IMR-90 (cell line): Measurements from ENCODE around the gene ARHGEF17. TPM values are rescaled to one million over a fixed set of nuclear protein-coding genes. Genes with fewer than 3 reads are reported as not detected.

Experiments used
- ATAC-seq: fragments of 200-7000 bp; cut with Tn5 transposase; 2 replicates; pipeline ENCODE4 v1.9.1; 2020; ENCODE audit warnings: low read depth, mild to moderate bottlenecking, moderate library complexity
- Bru-seq: library from RNA; stranded (reverse); fragments of 400-500 nt; gene quantifications from one replicate; lab custom pipeline; 2021; lab: Mats Ljungman, UMichigan
- BruChase-seq, 2 experiments: library from RNA; stranded (reverse); fragments of 400-500 nt; gene quantifications; one replicate each; lab custom pipeline; 2021; lab: Mats Ljungman, UMichigan
- BruUV-seq: library from RNA; stranded (reverse); fragments of 400-500 nt; replicated peaks from 2 replicates; lab custom pipeline; 2021; lab: Mats Ljungman, UMichigan
- CTCF ChIA-PET: fragments of 300-600 bp; formaldehyde crosslinking; extraction: SDS; loops from one replicate; lab custom pipeline; 2021; ENCODE audit warnings: antibody characterized with exemption; lab: Yijun Ruan, JAX
- POLR2A ChIA-PET: fragments of 300-600 bp; sonication (Branson Sonifier 250); formaldehyde crosslinking; loops from one replicate; lab custom pipeline; 2022; ENCODE audit warnings: antibody characterized with exemption; ENCODE audit not compliant: unreplicated experiment; lab: Charles Lee
- DNase-seq: peaks from one replicate; pipeline ENCODE4 v3.0.0; 2013
- H2AFZ ChIP-seq: replicated peaks from 2 replicates; pipeline ENCODE3; 2013; ENCODE audit warnings: low read length, mild to moderate bottlenecking; ENCODE audit not compliant: poor library complexity
- H2AK5ac ChIP-seq: 2 replicates; pipeline ENCODE4 v1.6.1; 2013; ENCODE audit warnings: low read depth, low read length, inconsistent platforms
- H2AK9ac ChIP-seq: replicated peaks from 2 replicates; pipeline ENCODE3; 2013; ENCODE audit warnings: mild to moderate bottlenecking, low read depth, low read length, moderate library complexity; ENCODE audit not compliant: poor library complexity
- H2BK120ac ChIP-seq: 2 replicates; pipeline ENCODE4 v1.6.1; 2013; ENCODE audit warnings: low read depth, low read length, inconsistent platforms
- H2BK15ac ChIP-seq: 3 replicates; pipeline ENCODE4 v1.6.1; 2013; ENCODE audit warnings: low read depth, low read length, inconsistent platforms
- H2BK20ac ChIP-seq: 2 replicates; pipeline ENCODE4 v1.6.1; 2013; ENCODE audit warnings: low read depth, mild to moderate bottlenecking, inconsistent platforms, low read length, moderate library complexity
- H2BK5ac ChIP-seq: 2 replicates; pipeline ENCODE4 v1.6.1; 2013; ENCODE audit warnings: mild to moderate bottlenecking, low read depth, low read length, inconsistent platforms; ENCODE audit not compliant: poor library complexity, severe bottlenecking
- H3K14ac ChIP-seq: replicated peaks from 2 replicates; pipeline ENCODE4 v1.6.1; 2013; ENCODE audit warnings: low read depth, low read length, inconsistent platforms
- H3K18ac ChIP-seq: 2 replicates; pipeline ENCODE4 v1.6.1; 2013; ENCODE audit warnings: low read depth, low read length, control low read depth
- H3K23ac ChIP-seq: 2 replicates; pipeline ENCODE4 v1.6.1; 2013; ENCODE audit warnings: low read depth, low read length, inconsistent platforms
- H3K27ac ChIP-seq: 2 replicates; pipeline ENCODE4 v1.5.1; 2013; ENCODE audit warnings: mild to moderate bottlenecking, control low read depth, low read length; ENCODE audit not compliant: insufficient read depth
- H3K27me3 ChIP-seq: 2 replicates; pipeline ENCODE4 v1.6.1; 2013; ENCODE audit warnings: low read length; ENCODE audit not compliant: control insufficient read depth, insufficient read depth
- H3K36me3 ChIP-seq: 2 replicates; pipeline ENCODE4 v1.6.1; 2013; ENCODE audit warnings: low read length, mixed read lengths; ENCODE audit not compliant: control insufficient read depth, insufficient read depth
- H3K4ac ChIP-seq: 2 replicates; pipeline ENCODE4 v1.6.1; 2013; ENCODE audit warnings: low read depth, low read length, inconsistent platforms
- H3K4me1 ChIP-seq: 2 replicates; pipeline ENCODE4 v1.6.1; 2013; ENCODE audit warnings: low read length, mixed read lengths; ENCODE audit not compliant: control insufficient read depth, insufficient read depth
- H3K4me2 ChIP-seq: 2 replicates; pipeline ENCODE4 v1.6.1; 2013; ENCODE audit warnings: low read depth, mild to moderate bottlenecking, control low read depth, low read length, moderate library complexity
- H3K4me3 ChIP-seq: 2 replicates; pipeline ENCODE4 v1.5.1; 2013; ENCODE audit warnings: low read depth, mild to moderate bottlenecking, control low read depth, low read length, moderate library complexity; ENCODE audit not compliant: insufficient read depth
- H3K56ac ChIP-seq: 2 replicates; pipeline ENCODE4 v1.6.1; 2013; ENCODE audit warnings: low read length, inconsistent platforms; ENCODE audit not compliant: insufficient read depth; ENCODE audit errors: extremely low read depth
- H3K79me1 ChIP-seq, 2 experiments: 2 replicates each; pipeline ENCODE4 v1.6.1; 2013; ENCODE audit warnings: low read length in 2 of 2, inconsistent platforms in 1 of 2, low read depth in 1 of 2
- H3K9ac ChIP-seq: 2 replicates; pipeline ENCODE4 v1.6.1; 2013; ENCODE audit warnings: low read depth, low read length, control low read depth
- H3K9me1 ChIP-seq: 2 replicates; pipeline ENCODE4 v1.6.1; 2013; ENCODE audit warnings: low read length, inconsistent platforms; ENCODE audit not compliant: insufficient read depth
- H3K9me3 ChIP-seq: 2 replicates; pipeline ENCODE4 v1.6.1; 2013; ENCODE audit warnings: low read length; ENCODE audit not compliant: control insufficient read depth, insufficient read depth
- H4K20me1 ChIP-seq: 2 replicates; pipeline ENCODE4 v1.6.1; 2013; ENCODE audit warnings: low read length, inconsistent platforms; ENCODE audit not compliant: insufficient read depth
- H4K5ac ChIP-seq: 2 replicates; pipeline ENCODE4 v1.6.1; 2013; ENCODE audit warnings: mild to moderate bottlenecking, low read depth, low read length, control low read depth
- H4K8ac ChIP-seq, 2 experiments: 2 replicates each; pipeline ENCODE4 v1.6.1; 2013; ENCODE audit warnings: low read depth in 2 of 2, low read length in 2 of 2, control low read depth in 1 of 2, inconsistent platforms in 1 of 2
- H4K91ac ChIP-seq: 2 replicates; pipeline ENCODE4 v1.6.1; 2013; ENCODE audit warnings: low read depth, low read length, inconsistent platforms; ENCODE audit not compliant: insufficient read depth
- BHLHE40 ChIP-seq: fragments of 150-350 bp; IDR thresholded peaks from 2 replicates; pipeline ENCODE4 v1.6.1; 2016; ENCODE audit warnings: mild to moderate bottlenecking, low read depth, low read length
- CEBPB ChIP-seq: IDR thresholded peaks from 2 replicates; pipeline ENCODE4 v1.6.1; 2012; ENCODE audit warnings: low read depth, low read length, improper control_type of control experiment
- CHD1 ChIP-seq: IDR thresholded peaks from 2 replicates; pipeline ENCODE4 v1.6.1; 2012; ENCODE audit warnings: low read depth, low read length, improper control_type of control experiment
- MXI1 ChIP-seq: IDR thresholded peaks from 2 replicates; pipeline ENCODE4 v1.6.1; 2012; ENCODE audit warnings: low read depth, mild to moderate bottlenecking, low read length, moderate library complexity, borderline replicate concordance
- NFE2L2 ChIP-seq: fragments of 150-350 bp; IDR thresholded peaks from 2 replicates; pipeline ENCODE4 v1.6.1; 2016; ENCODE audit warnings: low read depth, mild to moderate bottlenecking, low read length
- RCOR1 ChIP-seq: IDR thresholded peaks from 2 replicates; pipeline ENCODE4 v1.6.1; 2012; ENCODE audit warnings: mild to moderate bottlenecking, low read length, improper control_type of control experiment; ENCODE audit not compliant: insufficient replicate concordance
- WGBS, 2 experiments: methylation state at CpG; one replicate each; pipeline versions ENCODE4 v1.1.5 to v1.1.7; 2013; ENCODE audit warnings: missing lambda C conversion rate in 2 of 2; ENCODE audit not compliant: insufficient read length in 1 of 2; ENCODE audit errors: extremely low coverage in 2 of 2; 5-methylcytosine and 5-hydroxymethylcytosine counted together
- dilution Hi-C: fragments of 300-500 bp; cut with HindIII; formaldehyde crosslinking; loops from one replicate; pipeline ENCODE4 v1.14.3; 2018; ENCODE audit warnings: low sequenced_read_pairs; ENCODE audit not compliant: unreplicated experiment
- in situ Hi-C: fragments of 300-500 bp; cut with MboI; formaldehyde crosslinking; loops from 3 replicates; pipeline ENCODE4 v1.14.3; 2019; ENCODE audit warnings: low sequenced_read_pairs, inconsistent platforms, mixed read lengths
- intact Hi-C: fragments of 100-400 bp; cut with micrococcal nuclease; formaldehyde crosslinking; loops from 2 replicates; pipeline ENCODE4 v1.10.0; 2022
- long read RNA-seq: library from polyadenylated mRNA; unstranded; transcript quantifications from one replicate; pipeline ENCODE4 v2.0.0, GENCODE V29; 2021; ENCODE audit not compliant: unreplicated experiment
- polyA plus RNA-seq, 3 experiments: library from polyadenylated mRNA; depleted of rRNA; stranded (reverse); fragments of >200 nt; gene quantifications; 2 replicates each; pipeline ENCODE4 v1.2.3, GENCODE V29; 2012; ENCODE audit warnings: low replicate concordance in 1 of 3
- total RNA-seq: library from RNA; depleted of rRNA; stranded (reverse); fragments of >200 nt; gene quantifications from 2 replicates; pipeline ENCODE4 v1.2.3, GENCODE V29; 2012; rRNA removed
- TF ChIP-seq, protein P1 (sequence below): fragments of 150-350 bp; IDR thresholded peaks from 2 replicates; pipeline ENCODE4 v1.6.1; 2017; ENCODE audit warnings: mild to moderate bottlenecking, antibody characterized with exemption, low read length, low read depth
- TF ChIP-seq, protein P2 (sequence below): conservative IDR thresholded peaks from 2 replicates; pipeline ENCODE4 v1.5.1; 2012; ENCODE audit warnings: mild to moderate bottlenecking, low read depth, low read length, improper control_type of control experiment
- TF ChIP-seq, protein P3 (sequence below): fragments of 150-350 bp; IDR thresholded peaks from 2 replicates; pipeline ENCODE4 v1.6.1; 2016; ENCODE audit warnings: low read depth, mild to moderate bottlenecking, low read length, moderate library complexity, borderline replicate concordance

ARHGEF17 gene
- total RNA-seq = 19.4 and 21.7 TPM in 2 replicates
- 97.7 and 128 TPM in 2 replicates for polyA plus RNA-seq (2012; rRNA removed)
- polyA plus RNA-seq (2012; cell fraction: cytosol; rRNA removed) = 30.1 and 51.0 TPM in 2 replicates
- polyA plus RNA-seq (2012; cell fraction: nucleus; rRNA removed; ENCODE audit: low replicate concordance) = 388 and 880 TPM in 2 replicates
- Bru-seq, nascent RNA = percentile 88 among the genes with signal in this experiment
- BruChase-seq, experiment 1, labeled RNA remaining after a 6-hour chase = percentile 87 among the genes with signal in this experiment
- BruChase-seq, experiment 2, labeled RNA remaining after a 2-hour chase = percentile 87 among the genes with signal in this experiment
- long read RNA-seq, full-length matches to known transcripts = 5 of 43 reads
- long read RNA-seq, partial matches to known transcripts = 14 of 43 reads
- long read RNA-seq, other reads (novel, unspliced or antisense) = 24 of 43 reads

DNA sequence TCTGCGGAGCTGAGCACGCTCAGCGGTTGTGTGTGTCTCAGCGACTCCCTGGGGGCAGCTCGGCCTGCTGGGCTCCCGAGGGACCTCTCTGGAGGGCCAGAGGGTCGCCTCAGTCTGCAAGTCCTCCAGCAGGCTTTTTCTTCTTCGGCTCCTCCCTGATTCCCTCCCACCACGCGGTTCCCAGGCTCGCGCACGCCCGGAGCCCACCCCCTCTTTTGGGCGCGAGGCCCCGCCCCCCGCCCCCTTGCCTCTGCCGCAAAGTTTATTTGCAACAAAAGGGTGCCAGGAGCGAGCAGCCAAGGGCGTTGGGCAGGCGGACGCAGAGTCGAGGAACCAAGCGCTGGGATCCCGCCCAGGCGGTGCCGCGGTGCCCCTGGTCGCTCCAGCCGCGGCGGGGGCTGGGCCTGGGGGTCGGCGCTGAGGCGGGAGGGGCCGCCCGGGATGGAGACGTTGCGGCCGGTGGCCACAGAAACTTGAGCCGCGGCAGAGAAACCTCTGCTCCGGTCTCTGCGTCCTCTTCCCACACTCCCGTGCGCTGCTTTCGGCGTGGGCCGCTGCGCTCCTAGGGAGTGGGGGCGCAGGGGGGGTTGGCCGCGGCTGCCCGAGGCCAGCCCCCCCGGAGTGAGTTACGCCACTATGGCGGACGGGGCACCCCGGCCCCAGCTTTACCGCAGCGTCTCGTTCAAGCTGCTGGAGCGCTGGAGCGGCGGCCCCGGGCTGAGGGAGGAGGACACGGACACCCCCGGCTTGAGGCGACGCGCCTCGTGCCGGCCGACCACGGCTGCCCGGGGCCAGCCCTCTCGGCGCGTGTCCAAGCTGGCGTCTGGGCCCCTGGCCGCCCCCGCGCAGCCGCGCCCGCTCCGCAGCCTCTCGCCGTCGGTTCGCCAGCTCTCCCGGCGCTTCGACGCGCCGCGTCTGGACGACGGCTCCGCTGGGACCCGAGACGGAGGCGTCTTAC lies at the start of gene ARHGEF17:
Gene ARHGEF17, plus strand, starts transcription at position 274 of the 958 bp plus-strand sequence. Its CDS starts 363 bp downstream, at position 637.
- peaks cover 15% of the 10 kb centered on the region; the same call in 1 of the 2 replicates for H3K36me3 ChIP-seq
- peak within 1 kb of the TSS; percentile 67 for H3K18ac ChIP-seq
- DNase-seq = peak; percentile 76
- H4K8ac ChIP-seq = peak within 1 kb of the TSS; percentile 92 to 93
- peak within 1 kb of the TSS; percentile 84 for H4K5ac ChIP-seq
- H2BK5ac ChIP-seq = peak within 1 kb of the TSS; percentile 97
- H4K20me1 ChIP-seq = peaks cover 44% of the 10 kb centered on the region
- peaks cover 25% of the 10 kb centered on the region for H3K4me1 ChIP-seq
- intact Hi-C loops = loop anchor here (5.0 to 10.0 kb wide), 2 partner anchors 69 to 287 kb away; partner anchors contain the start of genes FAM168A and RELT
- H2AK9ac ChIP-seq = peak within 1 kb of the TSS; percentile 100
- no peaks in the 10 kb centered on the region for H3K27me3 ChIP-seq
- peak within 1 kb of the TSS; percentile 97 for H4K91ac ChIP-seq
- peak; percentile 35 for ATAC-seq
- BruUV-seq = no TSS peak
- H3K14ac ChIP-seq = peak within 1 kb of the TSS; percentile 96
- H3K9me3 ChIP-seq = no peaks in the 10 kb centered on the region
- H3K27ac ChIP-seq = peak within 1 kb of the TSS; percentile 96
- in situ Hi-C loops = no loop called here
- peak within 1 kb of the TSS; percentile 97 for H3K4ac ChIP-seq
- peaks cover 0 to 29% of the 10 kb centered on the region in 2 experiments; a peak in 2 of 4 replicates for H3K79me1 ChIP-seq
- CTCF ChIA-PET = interaction anchor here (0.5 to 3.4 kb wide), 17 partner anchors 10 to 353 kb away, joined by 3 to 25 read pairs (median 4); no protein-coding TSS in a partner anchor
- peak within 1 kb of the TSS; percentile 87 for H2AFZ ChIP-seq
- peak within 1 kb of the TSS; percentile 87 for H3K9ac ChIP-seq
- H3K56ac ChIP-seq = peak within 1 kb of the TSS; percentile 97
- H3K23ac ChIP-seq = peak within 1 kb of the TSS; percentile 94
- peak within 1 kb of the TSS; percentile 87 for H2AK5ac ChIP-seq
- POLR2A ChIA-PET = interaction anchor here (0.6 to 1.4 kb wide), 4 partner anchors 10 to 480 kb away, joined by 3 to 5 read pairs (median 4); no protein-coding TSS in a partner anchor
- peak within 1 kb of the TSS; percentile 28 for H2BK20ac ChIP-seq
- H3K4me3 ChIP-seq = peak within 1 kb of the TSS; percentile 63
- H2BK120ac ChIP-seq = peak within 1 kb of the TSS; percentile 95
- dilution Hi-C loops = no loop called here
- no peaks in the 10 kb centered on the region for H3K9me1 ChIP-seq
- peak within 1 kb of the TSS; percentile 94 for H3K4me2 ChIP-seq
- H2BK15ac ChIP-seq = peak within 1 kb of the TSS; percentile 83; the same call in 1 of the 3 replicates
- 0% methylated on average over 63 of the region's 105 CpGs; no CpG with 5 or more reads in 1 of the 2 experiments for WGBS, 2 experiments
- peak; percentile 65 for TF ChIP-seq MXI1
- no peak for TF ChIP-seq CHD1
- TF ChIP-seq, protein P1, sequence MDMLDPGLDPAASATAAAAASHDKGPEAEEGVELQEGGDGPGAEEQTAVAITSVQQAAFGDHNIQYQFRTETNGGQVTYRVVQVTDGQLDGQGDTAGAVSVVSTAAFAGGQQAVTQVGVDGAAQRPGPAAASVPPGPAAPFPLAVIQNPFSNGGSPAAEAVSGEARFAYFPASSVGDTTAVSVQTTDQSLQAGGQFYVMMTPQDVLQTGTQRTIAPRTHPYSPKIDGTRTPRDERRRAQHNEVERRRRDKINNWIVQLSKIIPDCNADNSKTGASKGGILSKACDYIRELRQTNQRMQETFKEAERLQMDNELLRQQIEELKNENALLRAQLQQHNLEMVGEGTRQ = peak; percentile 9; the same call in 1 of the 2 replicates
- TF ChIP-seq NFE2L2 = no peak
- TF ChIP-seq CEBPB = no peak
- TF ChIP-seq, protein P2, sequence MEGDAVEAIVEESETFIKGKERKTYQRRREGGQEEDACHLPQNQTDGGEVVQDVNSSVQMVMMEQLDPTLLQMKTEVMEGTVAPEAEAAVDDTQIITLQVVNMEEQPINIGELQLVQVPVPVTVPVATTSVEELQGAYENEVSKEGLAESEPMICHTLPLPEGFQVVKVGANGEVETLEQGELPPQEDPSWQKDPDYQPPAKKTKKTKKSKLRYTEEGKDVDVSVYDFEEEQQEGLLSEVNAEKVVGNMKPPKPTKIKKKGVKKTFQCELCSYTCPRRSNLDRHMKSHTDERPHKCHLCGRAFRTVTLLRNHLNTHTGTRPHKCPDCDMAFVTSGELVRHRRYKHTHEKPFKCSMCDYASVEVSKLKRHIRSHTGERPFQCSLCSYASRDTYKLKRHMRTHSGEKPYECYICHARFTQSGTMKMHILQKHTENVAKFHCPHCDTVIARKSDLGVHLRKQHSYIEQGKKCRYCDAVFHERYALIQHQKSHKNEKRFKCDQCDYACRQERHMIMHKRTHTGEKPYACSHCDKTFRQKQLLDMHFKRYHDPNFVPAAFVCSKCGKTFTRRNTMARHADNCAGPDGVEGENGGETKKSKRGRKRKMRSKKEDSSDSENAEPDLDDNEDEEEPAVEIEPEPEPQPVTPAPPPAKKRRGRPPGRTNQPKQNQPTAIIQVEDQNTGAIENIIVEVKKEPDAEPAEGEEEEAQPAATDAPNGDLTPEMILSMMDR = no peak
- TF ChIP-seq, protein P3, sequence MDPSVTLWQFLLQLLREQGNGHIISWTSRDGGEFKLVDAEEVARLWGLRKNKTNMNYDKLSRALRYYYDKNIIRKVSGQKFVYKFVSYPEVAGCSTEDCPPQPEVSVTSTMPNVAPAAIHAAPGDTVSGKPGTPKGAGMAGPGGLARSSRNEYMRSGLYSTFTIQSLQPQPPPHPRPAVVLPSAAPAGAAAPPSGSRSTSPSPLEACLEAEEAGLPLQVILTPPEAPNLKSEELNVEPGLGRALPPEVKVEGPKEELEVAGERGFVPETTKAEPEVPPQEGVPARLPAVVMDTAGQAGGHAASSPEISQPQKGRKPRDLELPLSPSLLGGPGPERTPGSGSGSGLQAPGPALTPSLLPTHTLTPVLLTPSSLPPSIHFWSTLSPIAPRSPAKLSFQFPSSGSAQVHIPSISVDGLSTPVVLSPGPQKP = no peak
- TF ChIP-seq BHLHE40 = peak; percentile 86
- no peak for TF ChIP-seq RCOR1
